ENCODE measurements around the gene ATIC. TPM values are rescaled to one million over a fixed set of nuclear protein-coding genes. Genes with fewer than 3 reads are reported as not detected.

The ATIC gene
- 42.4 and 57.2 TPM in 2 replicates for total RNA-seq

GRCh38 chr2:215311625-215312396 is at the start of gene ATIC:
Gene ATIC, plus strand, starts transcription at chr2:215312059. Its CDS starts 84 bp downstream, at chr2:215312143.

Other genes with a start within 250 kb of the ATIC start
- gene ABCA12, start 173.4 kb upstream of the ATIC start, total RNA-seq: 0.07 and 0.13 TPM in 2 replicates
- gene FN1, start 124.0 kb downstream of the ATIC start, total RNA-seq: 31,457 and 31,461 TPM in 2 replicates